HL-60 (cell line): ENCODE results near the gene MACROD2.

Source experiments
- DNase-seq, 2 experiments: peaks; one replicate each; pipeline ENCODE4 v3.0.0-alpha.2; 2010 to 2020; ENCODE audit warnings: low read depth in 1 of 2, low spot score in 1 of 2
- H3K27ac ChIP-seq: fragments of 250-450 bp; sonication (Bioruptor Pico); replicated peaks from 2 replicates; pipeline ENCODE4 v1.5.1; 2020; ENCODE audit warnings: mild to moderate bottlenecking, moderate library complexity
- H3K27me3 ChIP-seq: fragments of 250-450 bp; sonication (Bioruptor Pico); 2 replicates; pipeline ENCODE4 v1.5.1; 2021; ENCODE audit warnings: mild to moderate bottlenecking, moderate library complexity; ENCODE audit not compliant: insufficient read depth, poor library complexity, severe bottlenecking
- H3K4me3 ChIP-seq: replicated peaks from 2 replicates; pipeline ENCODE4 v1.5.1; 2011; ENCODE audit warnings: mild to moderate bottlenecking, control low read depth, low read length; ENCODE audit not compliant: insufficient read depth
- CTCF ChIP-seq: IDR thresholded peaks from one replicate; pipeline ENCODE4 v1.5.1; 2011; ENCODE audit warnings: low read length, control low read depth, inconsistent platforms; ENCODE audit not compliant: insufficient read depth
- GABPA ChIP-seq: IDR thresholded peaks from 2 replicates; pipeline ENCODE4 v1.6.1; 2012; ENCODE audit warnings: low read depth
- POLR2AphosphoS5 ChIP-seq: IDR thresholded peaks from 2 replicates; pipeline ENCODE4 v1.6.1; 2012; ENCODE audit warnings: low read depth
- REST ChIP-seq: IDR thresholded peaks from 2 replicates; pipeline ENCODE4 v1.6.1; 2012; ENCODE audit warnings: low read depth; ENCODE audit not compliant: insufficient replicate concordance
- SPI1 ChIP-seq: IDR thresholded peaks from 2 replicates; pipeline ENCODE4 v1.6.1; 2012; ENCODE audit warnings: low read depth, mild to moderate bottlenecking, borderline replicate concordance

The MACROD2 gene

GRCh38 chr20:15767586-15767985 is 1772.3 kb downstream of the MACROD2 start:
- DNase-seq: no peak
- no peak for TF ChIP-seq CTCF
- TF ChIP-seq GABPA: no peak
- no peak for TF ChIP-seq REST
- no peak for TF ChIP-seq POLR2AphosphoS5
- TF ChIP-seq SPI1: no peak
- Histone ChIP-seq H3K27me3 (no peaks in the 10 kb centered on the region), H3K27ac (no peak overlapping the region), H3K4me3 (no peak overlapping the region)

- Histone ChIP-seq H3K27ac (no peak overlapping the region), H3K27me3 (no peaks in the 10 kb centered on the region), H3K4me3 (no peak overlapping the region)
- no peak for DNase-seq
- TF ChIP-seq GABPA (no peak), SPI1 (no peak), REST (no peak), CTCF (no peak), POLR2AphosphoS5 (no peak)
Observed at GRCh38 chr20:15767999-15768741, 1772.9 kb downstream of the MACROD2 start.

GRCh38 chr20:15772826-15773225 is 1777.5 kb downstream of the MACROD2 start:
- Histone ChIP-seq H3K4me3 (no peak overlapping the region), H3K27me3 (no peaks in the 10 kb centered on the region), H3K27ac (no peak overlapping the region)
- DNase-seq: no peak
- TF ChIP-seq SPI1 (no peak), CTCF (no peak), GABPA (no peak), POLR2AphosphoS5 (no peak), REST (no peak)
